A549 (cell line): ENCODE results near the gene AADACL4. TPM values are rescaled to one million over a fixed set of nuclear protein-coding genes. Genes with fewer than 3 reads are reported as not detected.

Source experiments
- ATAC-seq, 2 experiments: fragments of 200-7000 bp in 1 of 2; fragments of >200 bp in 1 of 2; cut with Nextera tagmentation in 1 of 2; cut with Tn5 transposase in 1 of 2; 3 replicates each; pipeline versions ENCODE4 v1.8.0 to v1.9.1; 2018 to 2020; ENCODE audit warnings: mild to moderate bottlenecking in 1 of 2, moderate library complexity in 1 of 2
- CTCF ChIA-PET: fragments of 300-600 bp; sonication (Branson Sonifier 250); formaldehyde crosslinking; extraction: SDS; loops from one replicate; lab custom pipeline; 2021; ENCODE audit warnings: antibody characterized with exemption, inconsistent platforms; lab: Yijun Ruan, JAX
- POLR2A ChIA-PET: fragments of 350-600 bp; formaldehyde crosslinking; extraction: SDS; loops from one replicate; lab custom pipeline; 2021; ENCODE audit warnings: antibody characterized with exemption, inconsistent platforms; lab: Yijun Ruan, JAX
- DNase-seq, 2 experiments: peaks; one replicate each; pipeline versions ENCODE4 v3.0.0 to v3.0.0-alpha.2; 2011 to 2016; ENCODE audit warnings: low read depth in 1 of 2, low spot score in 1 of 2
- FAIRE-seq: peaks from 2 replicates; lab custom pipeline; 2011; peaks lifted over from hg19 to GRCh38; lab: Jason Lieb, UNC
- H3K27ac ChIP-seq, 2 experiments: fragments of >200 bp; sonication (Bioruptor Twin); formaldehyde crosslinking; 3 replicates each; pipeline ENCODE4 v1.5.1; 2016 to 2017
- H3K4me1 ChIP-seq: fragments of >200 bp; sonication (Bioruptor Twin); formaldehyde crosslinking; 3 replicates; pipeline ENCODE4 v1.6.1; 2016
- H3K4me2 ChIP-seq: fragments of >200 bp; sonication (Bioruptor Twin); formaldehyde crosslinking; 3 replicates; pipeline ENCODE4 v1.6.1; 2016
- H3K4me3 ChIP-seq: fragments of >200 bp; sonication (Bioruptor Twin); formaldehyde crosslinking; 3 replicates; pipeline ENCODE4 v1.5.1; 2016
- H3K9me3 ChIP-seq: fragments of >200 bp; sonication (Bioruptor Twin); formaldehyde crosslinking; 3 replicates; pipeline ENCODE4 v1.6.1; 2016
- ATOH8 ChIP-seq: fragments of 250-450 bp; sonication (Bioruptor Pico); IDR thresholded peaks from 2 replicates; pipeline ENCODE4 v1.5.0; 2020; ENCODE audit warnings: low read depth, mild to moderate bottlenecking, moderate library complexity
- E2F6 ChIP-seq: IDR thresholded peaks from 2 replicates; pipeline ENCODE4 v1.6.1; 2012; ENCODE audit warnings: low read depth, borderline replicate concordance
- EP300 ChIP-seq, 2 experiments: fragments of >200 bp; sonication (Bioruptor Twin); formaldehyde crosslinking; IDR thresholded peaks; 2 replicates in 1 of 2; 3 replicates in 1 of 2; pipeline ENCODE4 v1.6.1; 2016 to 2017
- FOXS1 ChIP-seq: fragments of 250-450 bp; sonication (Bioruptor Pico); IDR thresholded peaks from 2 replicates; pipeline ENCODE4 v1.5.0; 2020; ENCODE audit warnings: mild to moderate bottlenecking, moderate library complexity
- GATA3 ChIP-seq: IDR thresholded peaks from 2 replicates; pipeline ENCODE4 v1.6.1; 2012; ENCODE audit warnings: borderline replicate concordance
- HEYL ChIP-seq: fragments of 250-450 bp; sonication (Bioruptor Pico); IDR thresholded peaks from 2 replicates; pipeline ENCODE4 v1.8.0; 2021; ENCODE audit warnings: mild to moderate bottlenecking, moderate library complexity
- HOXB13 ChIP-seq: fragments of 250-450 bp; sonication (Bioruptor Pico); IDR thresholded peaks from 2 replicates; pipeline ENCODE4 v1.5.0; 2020; ENCODE audit warnings: low read depth, mild to moderate bottlenecking, moderate library complexity
- HOXB5 ChIP-seq: fragments of 250-450 bp; sonication (Bioruptor Pico); IDR thresholded peaks from 2 replicates; pipeline ENCODE4 v1.5.0; 2020; ENCODE audit warnings: mild to moderate bottlenecking, moderate library complexity
- JUNB ChIP-seq: fragments of >200 bp; sonication (Bioruptor Twin); formaldehyde crosslinking; IDR thresholded peaks from 2 replicates; pipeline ENCODE4 v1.6.1; 2016
- MAX ChIP-seq: IDR thresholded peaks from 2 replicates; pipeline ENCODE4 v1.6.1; 2012
- MAZ ChIP-seq: fragments of 150-350 bp; IDR thresholded peaks from 2 replicates; pipeline ENCODE4 v1.6.1; 2014; ENCODE audit warnings: antibody characterized with exemption, low read depth, low read length, borderline replicate concordance
- NPAS2 ChIP-seq: fragments of 250-450 bp; sonication (Bioruptor Pico); IDR thresholded peaks from 2 replicates; pipeline ENCODE4 v1.8.0; 2022; ENCODE audit warnings: mild to moderate bottlenecking, moderate library complexity, borderline replicate concordance
- PBX3 ChIP-seq: IDR thresholded peaks from 2 replicates; pipeline ENCODE4 v1.6.1; 2012
- RAD21 ChIP-seq, 2 experiments: fragments of >200 bp in 1 of 2; sonication (Bioruptor Twin) in 1 of 2; formaldehyde crosslinking in 1 of 2; IDR thresholded peaks in 1 of 2; conservative IDR thresholded peaks in 1 of 2; 2 replicates in 1 of 2; 3 replicates in 1 of 2; pipeline ENCODE4 v1.6.1; 2012 to 2018; ENCODE audit warnings: inconsistent platforms in 1 of 2
- RCOR1 ChIP-seq: fragments of 150-350 bp; IDR thresholded peaks from 2 replicates; pipeline ENCODE4 v1.6.1; 2014; ENCODE audit warnings: antibody characterized with exemption, low read length, low read depth
- RFX5 ChIP-seq: fragments of 450-650 bp; IDR thresholded peaks from 2 replicates; pipeline ENCODE4 v1.7.1; 2014; ENCODE audit warnings: antibody characterized with exemption, mild to moderate bottlenecking, moderate library complexity
- SREBF2 ChIP-seq: fragments of 450-650 bp; IDR thresholded peaks from 2 replicates; pipeline ENCODE4 v1.6.1; 2014; ENCODE audit warnings: mild to moderate bottlenecking, moderate library complexity
- ZFP36 ChIP-seq: fragments of 450-650 bp; IDR thresholded peaks from 2 replicates; pipeline ENCODE4 v1.6.1; 2014; ENCODE audit warnings: borderline replicate concordance; ENCODE audit not compliant: partially characterized antibody
- WGBS: methylation state at CpG from one replicate; pipeline ENCODE4 v1.1.6; 2017; ENCODE audit errors: missing lambda C conversion rate; 5-methylcytosine and 5-hydroxymethylcytosine counted together
- polyA plus RNA-seq, 4 experiments: library from polyadenylated mRNA; depleted of rRNA in 3 of 4; stranded (reverse); fragments of >200 nt; fragmentation: RNase III in 1 of 4; extraction: RNeasy Plus Mini Kit Qiagen cat#74134 plus additional on column Dnase treatment in 1 of 4; gene quantifications; 2 replicates in 3 of 4; 3 replicates in 1 of 4; pipeline ENCODE4 v1.2.3, GENCODE V29; 2011 to 2017
- TF ChIP-seq, protein P1 (sequence below): fragments of >200 bp; sonication (Bioruptor Twin); formaldehyde crosslinking; IDR thresholded peaks from 3 replicates; pipeline ENCODE4 v1.6.1; 2016
- TF ChIP-seq, protein P2 (sequence below): fragments of 250-450 bp; sonication (Bioruptor Pico); IDR thresholded peaks from 2 replicates; pipeline ENCODE4 v1.5.0; 2021; ENCODE audit warnings: mild to moderate bottlenecking, moderate library complexity, borderline replicate concordance

AADACL4 gene
- polyA plus RNA-seq, 2 of the 4 experiments (the other 2 are of a cell fraction): not detected

GRCh38 chr1:12649971-12650421 lies 6.1 kb downstream of the AADACL4 start:
- no peak overlapping the region for H3K27ac ChIP-seq
- H3K4me1 ChIP-seq: no peaks in the 10 kb centered on the region
- 59% methylated on average over 5 of the region's 5 CpGs for WGBS
- no peak for DNase-seq
- H3K4me2 ChIP-seq: no peak overlapping the region
- H3K9me3 ChIP-seq: no peaks in the 10 kb centered on the region
- H3K4me3 ChIP-seq: no peak overlapping the region
- ATAC-seq: no peak
- TF ChIP-seq HEYL (CRISPR knock-in tag) (no peak), FOXS1 (CRISPR knock-in tag) (no peak), RAD21 (conservative IDR thresholded peaks at IDR 0.05 in 1 of 2, IDR thresholded peaks at IDR 0.05 in 1 of 2) (no peak), RFX5 (no peak), E2F6 (no peak), EP300 (IDR thresholded peaks at IDR 0.05) (no peak), JUNB (no peak), HOXB13 (no peak), PBX3 (no peak), RCOR1 (no peak), HOXB5 (CRISPR knock-in tag) (no peak), ZFP36 (no peak), MAX (no peak)
- TF ChIP-seq, protein P1, sequence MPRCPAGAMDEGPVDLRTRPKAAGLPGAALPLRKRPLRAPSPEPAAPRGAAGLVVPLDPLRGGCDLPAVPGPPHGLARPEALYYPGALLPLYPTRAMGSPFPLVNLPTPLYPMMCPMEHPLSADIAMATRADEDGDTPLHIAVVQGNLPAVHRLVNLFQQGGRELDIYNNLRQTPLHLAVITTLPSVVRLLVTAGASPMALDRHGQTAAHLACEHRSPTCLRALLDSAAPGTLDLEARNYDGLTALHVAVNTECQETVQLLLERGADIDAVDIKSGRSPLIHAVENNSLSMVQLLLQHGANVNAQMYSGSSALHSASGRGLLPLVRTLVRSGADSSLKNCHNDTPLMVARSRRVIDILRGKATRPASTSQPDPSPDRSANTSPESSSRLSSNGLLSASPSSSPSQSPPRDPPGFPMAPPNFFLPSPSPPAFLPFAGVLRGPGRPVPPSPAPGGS: no peak
- TF ChIP-seq, all 56 proteins: peak for 0
- FAIRE-seq: no peak
- CTCF ChIA-PET: interaction anchor here (0.8 to 4.9 kb wide), 4 partner anchors 9 to 378 kb away, joined by 3 to 26 read pairs (median 4); no protein-coding TSS in a partner anchor
- POLR2A ChIA-PET: no interaction called here

GRCh38 chr1:12654004-12654567 lies 10.2 kb downstream of the AADACL4 start:
- WGBS: 70% methylated on average over 4 of the region's 4 CpGs
- CTCF ChIA-PET: no interaction called here
- Histone ChIP-seq H3K4me1 (0 out of 3 replicates have a peak, but pooled peaks cover 4% of the 10 kb centered on the region), H3K4me3 (no peak overlapping the region), H3K4me2 (no peak overlapping the region), H3K9me3 (no peaks in the 10 kb centered on the region), H3K27ac (no peak overlapping the region)
- ATAC-seq (peak in 1 of 2 experiments; percentile 56; a peak in 2 of 6 replicates), DNase-seq (peak in 1 of 2 experiments; percentile 18), FAIRE-seq (no peak)
- POLR2A ChIA-PET: no interaction called here
- TF ChIP-seq, protein P2, sequence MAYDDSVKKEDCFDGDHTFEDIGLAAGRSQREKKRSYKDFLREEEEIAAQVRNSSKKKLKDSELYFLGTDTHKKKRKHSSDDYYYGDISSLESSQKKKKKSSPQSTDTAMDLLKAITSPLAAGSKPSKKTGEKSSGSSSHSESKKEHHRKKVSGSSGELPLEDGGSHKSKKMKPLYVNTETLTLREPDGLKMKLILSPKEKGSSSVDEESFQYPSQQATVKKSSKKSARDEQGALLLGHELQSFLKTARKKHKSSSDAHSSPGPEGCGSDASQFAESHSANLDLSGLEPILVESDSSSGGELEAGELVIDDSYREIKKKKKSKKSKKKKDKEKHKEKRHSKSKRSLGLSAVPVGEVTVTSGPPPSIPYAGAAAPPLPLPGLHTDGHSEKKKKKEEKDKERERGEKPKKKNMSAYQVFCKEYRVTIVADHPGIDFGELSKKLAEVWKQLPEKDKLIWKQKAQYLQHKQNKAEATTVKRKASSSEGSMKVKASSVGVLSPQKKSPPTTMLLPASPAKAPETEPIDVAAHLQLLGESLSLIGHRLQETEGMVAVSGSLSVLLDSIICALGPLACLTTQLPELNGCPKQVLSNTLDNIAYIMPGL (CRISPR knock-in tag): no peak
- TF ChIP-seq MAZ: no peak
- no peak for TF ChIP-seq JUNB
- TF ChIP-seq NPAS2 (CRISPR knock-in tag): no peak
- TF ChIP-seq GATA3: no peak
- TF ChIP-seq ATOH8 (CRISPR knock-in tag): no peak
- TF ChIP-seq SREBF2: no peak
